GM23338 (cell line): ENCODE measurements around the gene LRP11. TPM values are rescaled to one million over a fixed set of nuclear protein-coding genes. Genes with fewer than 3 reads are reported as not detected.

Source experiments
- ATAC-seq: fragments of 200-7000 bp; cut with Tn5 transposase; 3 replicates; pipeline ENCODE4 v1.9.1; 2020
- DNase-seq: peaks from one replicate; pipeline ENCODE4 v3.0.0-alpha.2; 2015; ENCODE audit warnings: low spot score
- H2AFZ ChIP-seq: fragments of 200-600 bp; sonication (generic); 2 replicates; pipeline ENCODE4 v1.8.0; 2016; ENCODE audit warnings: antibody characterized with exemption, mild to moderate bottlenecking, moderate library complexity
- H3F3A ChIP-seq: fragments of 200-600 bp; sonication (generic); replicated peaks from 2 replicates; pipeline ENCODE4 v1.8.0; 2017; ENCODE audit warnings: antibody characterized with exemption, mixed run types, low read depth
- H3K27ac ChIP-seq: fragments of 200-600 bp; sonication (generic); 2 replicates; pipeline ENCODE4 v1.6.1; 2016; ENCODE audit warnings: low read depth
- H3K27me3 ChIP-seq: fragments of 200-600 bp; sonication (generic); 2 replicates; pipeline ENCODE4 v1.8.0; 2016; ENCODE audit warnings: mild to moderate bottlenecking, mixed run types, moderate library complexity; ENCODE audit not compliant: insufficient read depth
- H3K36me3 ChIP-seq: fragments of 200-600 bp; sonication (generic); 2 replicates; pipeline ENCODE4 v1.8.0; 2016; ENCODE audit warnings: mild to moderate bottlenecking; ENCODE audit not compliant: insufficient read depth
- H3K4me1 ChIP-seq: fragments of 200-600 bp; sonication (generic); 2 replicates; pipeline ENCODE4 v1.8.0; 2016; ENCODE audit warnings: mild to moderate bottlenecking, moderate library complexity; ENCODE audit not compliant: insufficient read depth
- H3K4me2 ChIP-seq: fragments of 200-600 bp; sonication (generic); 2 replicates; pipeline ENCODE4 v1.7.1; 2017; ENCODE audit warnings: mixed run types
- H3K4me3 ChIP-seq: fragments of 200-600 bp; sonication (generic); 2 replicates; pipeline ENCODE4 v1.6.1; 2016; ENCODE audit warnings: mixed run types
- H3K79me2 ChIP-seq: fragments of 200-600 bp; sonication (generic); replicated peaks from 2 replicates; pipeline ENCODE4 v1.8.0; 2017; ENCODE audit warnings: mild to moderate bottlenecking; ENCODE audit not compliant: insufficient read depth
- H3K9me2 ChIP-seq: fragments of 200-600 bp; sonication (generic); 2 replicates; pipeline ENCODE4 v1.8.0; 2017; ENCODE audit not compliant: insufficient read depth
- H4K20me1 ChIP-seq: fragments of 200-600 bp; sonication (generic); replicated peaks from 2 replicates; pipeline ENCODE4 v1.8.0; 2017; ENCODE audit warnings: mild to moderate bottlenecking; ENCODE audit not compliant: insufficient read depth
- H3K27ac Mint-ChIP-seq: 2 replicates; pipeline ENCODE4 v1.8.0; 2020; ENCODE audit warnings: inconsistent platforms, mild to moderate bottlenecking, moderate library complexity, mixed read lengths
- H3K27me3 Mint-ChIP-seq: 3 replicates; pipeline ENCODE4 v1.8.0; 2022; ENCODE audit warnings: low read depth, mild to moderate bottlenecking, moderate library complexity, mixed read lengths, inconsistent platforms; ENCODE audit not compliant: insufficient read depth, poor library complexity
- H3K36me3 Mint-ChIP-seq: 3 replicates; pipeline ENCODE4 v1.8.0; 2021; ENCODE audit warnings: low read depth, mild to moderate bottlenecking, inconsistent platforms, moderate library complexity, mixed read lengths
- H3K4me1 Mint-ChIP-seq: 3 replicates; pipeline ENCODE4 v1.8.0; 2020; ENCODE audit warnings: mild to moderate bottlenecking, inconsistent platforms, mixed read lengths
- H3K4me3 Mint-ChIP-seq: 3 replicates; pipeline ENCODE4 v1.8.0; 2021; ENCODE audit warnings: moderate library complexity, mild to moderate bottlenecking, inconsistent platforms, mixed read lengths
- H3K9me3 Mint-ChIP-seq: 3 replicates; pipeline ENCODE4 v1.8.0; 2020; ENCODE audit warnings: moderate library complexity, mild to moderate bottlenecking, inconsistent platforms, mixed read lengths
- CREB1 ChIP-seq: fragments of 250-450 bp; sonication (Bioruptor Pico); IDR thresholded peaks from 2 replicates; pipeline ENCODE4 v1.5.0; 2020; ENCODE audit warnings: low read depth, mild to moderate bottlenecking, moderate library complexity
- CTCF ChIP-seq, 2 experiments: fragments of 200-600 bp in 1 of 2; sonication (generic) in 1 of 2; conservative IDR thresholded peaks; 2 replicates each; pipeline versions ENCODE4 v1.5.1 to v1.6.1; 2016 to 2017; ENCODE audit warnings: antibody characterized with exemption in 2 of 2, low read depth in 2 of 2, mild to moderate bottlenecking in 2 of 2, moderate library complexity in 1 of 2
- ETS1 ChIP-seq: IDR thresholded peaks from 2 replicates; pipeline ENCODE4 v1.6.1; 2016; ENCODE audit warnings: antibody characterized with exemption
- EZH2 ChIP-seq: fragments of 200-600 bp; sonication (generic); IDR thresholded peaks from one replicate; pipeline ENCODE4 v1.8.0; 2017; ENCODE audit warnings: antibody characterized with exemption, mild to moderate bottlenecking, low read depth; ENCODE audit not compliant: unreplicated experiment
- EZH2phosphoT487 ChIP-seq: fragments of 200-600 bp; sonication (generic); IDR thresholded peaks from one replicate; pipeline ENCODE4 v1.8.1; 2018; ENCODE audit warnings: antibody characterized with exemption; ENCODE audit not compliant: unreplicated experiment
- JUNB ChIP-seq: IDR thresholded peaks from one replicate; pipeline ENCODE4 v1.6.1; 2016; ENCODE audit warnings: antibody characterized with exemption; ENCODE audit not compliant: unreplicated experiment
- NANOG ChIP-seq: IDR thresholded peaks from 2 replicates; pipeline ENCODE4 v1.6.1; 2016; ENCODE audit warnings: antibody characterized with exemption, borderline replicate concordance
- POLR2AphosphoS5 ChIP-seq: IDR thresholded peaks from 2 replicates; pipeline ENCODE4 v1.6.1; 2016; ENCODE audit warnings: antibody characterized with exemption, low read depth
- STAT1 ChIP-seq: IDR thresholded peaks from one replicate; pipeline ENCODE4 v1.6.1; 2016; ENCODE audit warnings: antibody characterized with exemption; ENCODE audit not compliant: unreplicated experiment
- ZNF114 ChIP-seq: fragments of 250-450 bp; sonication (Bioruptor Pico); IDR thresholded peaks from 2 replicates; pipeline ENCODE4 v1.5.0; 2020; ENCODE audit warnings: mild to moderate bottlenecking, moderate library complexity
- ZNF331 ChIP-seq: fragments of 250-450 bp; sonication (Bioruptor Pico); IDR thresholded peaks from 2 replicates; pipeline ENCODE4 v1.5.0; 2020; ENCODE audit warnings: low read depth, mild to moderate bottlenecking, moderate library complexity
- ZNF462 ChIP-seq: fragments of 250-450 bp; sonication (Bioruptor Pico); IDR thresholded peaks from 2 replicates; pipeline ENCODE4 v1.5.0; 2020; ENCODE audit warnings: mild to moderate bottlenecking, moderate library complexity
- polyA plus RNA-seq: library from polyadenylated mRNA; unstranded; fragments of >200 nt; fragmentation: Nextera tagmentation; extraction: Ambion mirVana; gene quantifications from 2 replicates; pipeline ENCODE4 v1.2.1, GENCODE V29; 2016
- total RNA-seq: library from RNA; depleted of rRNA; stranded (reverse); fragments of >200 nt; shearing (Covaris generic); gene quantifications from 2 replicates; pipeline ENCODE4 v1.2.3, GENCODE V29; 2014
- TF ChIP-seq, protein P1 (sequence below): IDR thresholded peaks from one replicate; pipeline ENCODE4 v1.6.1; 2018; ENCODE audit warnings: antibody characterized with exemption; ENCODE audit not compliant: unreplicated experiment

The LRP11 gene
- total and polyA plus RNA-seq, 2 experiments from 2014 or later, result 10.8 to 37.1 TPM

DNA sequence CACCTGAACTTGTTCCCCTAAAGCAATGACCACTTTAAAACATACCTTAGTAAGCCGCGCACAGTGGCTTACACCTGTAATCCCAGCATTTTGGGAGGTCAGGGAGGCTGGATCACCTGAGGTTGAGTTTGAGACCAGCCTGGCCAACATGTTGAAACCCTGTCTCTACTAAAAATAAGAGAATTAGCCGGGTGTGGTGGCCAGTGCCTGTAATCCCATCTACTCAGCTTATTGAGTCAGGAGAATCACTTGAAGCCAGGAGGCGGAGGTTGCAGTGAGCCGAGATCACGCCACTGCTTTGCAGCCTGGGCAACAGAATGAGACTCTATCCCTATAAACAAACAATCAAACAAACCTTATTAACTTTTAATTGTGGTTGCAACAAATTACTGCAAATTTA is 35.3 kb upstream of the LRP11 start:
- Histone ChIP-seq H3K4me2 (no peak overlapping the region), H3K27ac (no peak overlapping the region), H3K79me2 (no peaks in the 10 kb centered on the region), H3K4me3 (no peak overlapping the region), H3K27me3 (no peaks in the 10 kb centered on the region), H4K20me1 (no peaks in the 10 kb centered on the region), H3K4me1 (no peaks in the 10 kb centered on the region; the same call in 1 of the 2 replicates), H3F3A (no peaks in the 10 kb centered on the region), H2AFZ (no peak overlapping the region), H3K9me2 (no peaks in the 10 kb centered on the region), H3K36me3 (no peaks in the 10 kb centered on the region)
- no peaks in the 10 kb centered on the region for H3K36me3 Mint-ChIP-seq
- H3K27ac Mint-ChIP-seq, result no peak overlapping the region
- no peak for TF ChIP-seq JUNB
- no peak for TF ChIP-seq NANOG
- TF ChIP-seq, protein P1, sequence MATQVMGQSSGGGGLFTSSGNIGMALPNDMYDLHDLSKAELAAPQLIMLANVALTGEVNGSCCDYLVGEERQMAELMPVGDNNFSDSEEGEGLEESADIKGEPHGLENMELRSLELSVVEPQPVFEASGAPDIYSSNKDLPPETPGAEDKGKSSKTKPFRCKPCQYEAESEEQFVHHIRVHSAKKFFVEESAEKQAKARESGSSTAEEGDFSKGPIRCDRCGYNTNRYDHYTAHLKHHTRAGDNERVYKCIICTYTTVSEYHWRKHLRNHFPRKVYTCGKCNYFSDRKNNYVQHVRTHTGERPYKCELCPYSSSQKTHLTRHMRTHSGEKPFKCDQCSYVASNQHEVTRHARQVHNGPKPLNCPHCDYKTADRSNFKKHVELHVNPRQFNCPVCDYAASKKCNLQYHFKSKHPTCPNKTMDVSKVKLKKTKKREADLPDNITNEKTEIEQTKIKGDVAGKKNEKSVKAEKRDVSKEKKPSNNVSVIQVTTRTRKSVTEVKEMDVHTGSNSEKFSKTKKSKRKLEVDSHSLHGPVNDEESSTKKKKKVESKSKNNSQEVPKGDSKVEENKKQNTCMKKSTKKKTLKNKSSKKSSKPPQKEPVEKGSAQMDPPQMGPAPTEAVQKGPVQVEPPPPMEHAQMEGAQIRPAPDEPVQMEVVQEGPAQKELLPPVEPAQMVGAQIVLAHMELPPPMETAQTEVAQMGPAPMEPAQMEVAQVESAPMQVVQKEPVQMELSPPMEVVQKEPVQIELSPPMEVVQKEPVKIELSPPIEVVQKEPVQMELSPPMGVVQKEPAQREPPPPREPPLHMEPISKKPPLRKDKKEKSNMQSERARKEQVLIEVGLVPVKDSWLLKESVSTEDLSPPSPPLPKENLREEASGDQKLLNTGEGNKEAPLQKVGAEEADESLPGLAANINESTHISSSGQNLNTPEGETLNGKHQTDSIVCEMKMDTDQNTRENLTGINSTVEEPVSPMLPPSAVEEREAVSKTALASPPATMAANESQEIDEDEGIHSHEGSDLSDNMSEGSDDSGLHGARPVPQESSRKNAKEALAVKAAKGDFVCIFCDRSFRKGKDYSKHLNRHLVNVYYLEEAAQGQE, result no peak
- TF ChIP-seq CTCF (conservative IDR thresholded peaks at IDR 0.05; ENCODE audit: low read depth in 2 of 2), result no peak
- TF ChIP-seq ETS1, result no peak
- TF ChIP-seq EZH2phosphoT487, result no peak
- TF ChIP-seq EZH2, result no peak
- TF ChIP-seq CREB1 (CRISPR knock-in tag), result no peak
- no peak for TF ChIP-seq ZNF114 (CRISPR knock-in tag)
- no peak for TF ChIP-seq ZNF331 (CRISPR knock-in tag)
- no peak for TF ChIP-seq POLR2AphosphoS5
- no peak for TF ChIP-seq STAT1
- TF ChIP-seq ZNF462 (CRISPR knock-in tag), result no peak
- ATAC-seq (no peak), DNase-seq (no peak)
- no peak overlapping the region for H3K4me3 Mint-ChIP-seq
- peaks cover 18% of the 10 kb centered on the region for H3K27me3 Mint-ChIP-seq
- H3K9me3 Mint-ChIP-seq, result no peaks in the 10 kb centered on the region; the same call in 2 of the 3 replicates
- H3K4me1 Mint-ChIP-seq, result peaks cover 11% of the 10 kb centered on the region
